HEK293T (cell line): ENCODE measurements around the gene COBLL1.

Experiments
- CTCF ChIA-PET: fragments of 350-600 bp; formaldehyde crosslinking; extraction: SDS; loops from one replicate; lab custom pipeline; 2021; ENCODE audit warnings: antibody characterized with exemption, inconsistent platforms; lab: Yijun Ruan, JAX
- POLR2A ChIA-PET: fragments of 350-600 bp; formaldehyde crosslinking; extraction: SDS; loops from one replicate; lab custom pipeline; 2020; ENCODE audit warnings: antibody characterized with exemption, inconsistent platforms; lab: Yijun Ruan, JAX
- DNase-seq: peaks from one replicate; pipeline ENCODE4 v3.0.0; 2012; ENCODE audit warnings: mixed read lengths; ENCODE audit errors: extremely low spot score
- ARNT ChIP-seq: fragments of 450-650 bp; IDR thresholded peaks from 2 replicates; pipeline ENCODE4 v1.6.1; 2017; ENCODE audit warnings: mild to moderate bottlenecking
- BHLHE40 ChIP-seq: fragments of 450-650 bp; IDR thresholded peaks from 2 replicates; pipeline ENCODE4 v1.6.1; 2016; ENCODE audit warnings: mild to moderate bottlenecking, moderate library complexity, borderline replicate concordance
- CTBP1 ChIP-seq: fragments of 450-650 bp; IDR thresholded peaks from 2 replicates; pipeline ENCODE4 v1.6.1; 2016; ENCODE audit warnings: borderline replicate concordance
- ELF4 ChIP-seq: fragments of 450-650 bp; IDR thresholded peaks from 2 replicates; pipeline ENCODE4 v1.6.1; 2017; ENCODE audit warnings: antibody characterized with exemption
- FOXA1 ChIP-seq: fragments of 450-650 bp; IDR thresholded peaks from 2 replicates; pipeline ENCODE4 v1.6.1; 2016; ENCODE audit warnings: mild to moderate bottlenecking
- FOXK2 ChIP-seq: fragments of 450-650 bp; IDR thresholded peaks from 2 replicates; pipeline ENCODE4 v1.6.1; 2016; ENCODE audit warnings: mild to moderate bottlenecking
- FOXM1 ChIP-seq: fragments of 450-650 bp; IDR thresholded peaks from 2 replicates; pipeline ENCODE4 v1.6.1; 2017; ENCODE audit warnings: mild to moderate bottlenecking, borderline replicate concordance
- HDGF ChIP-seq: fragments of 450-650 bp; IDR thresholded peaks from 2 replicates; pipeline ENCODE4 v1.6.1; 2017; ENCODE audit warnings: antibody characterized with exemption, borderline replicate concordance
- L3MBTL2 ChIP-seq: fragments of 450-650 bp; conservative IDR thresholded peaks from 2 replicates; pipeline ENCODE4 v1.6.1; 2016; ENCODE audit warnings: mild to moderate bottlenecking
- LEF1 ChIP-seq: fragments of 450-650 bp; IDR thresholded peaks from 2 replicates; pipeline ENCODE4 v1.6.1; 2017; ENCODE audit warnings: mild to moderate bottlenecking, borderline replicate concordance
- NFRKB ChIP-seq: fragments of 450-650 bp; IDR thresholded peaks from 2 replicates; pipeline ENCODE4 v1.6.1; 2016; ENCODE audit warnings: mild to moderate bottlenecking, moderate library complexity
- SP1 ChIP-seq: fragments of 450-650 bp; IDR thresholded peaks from 2 replicates; pipeline ENCODE4 v1.6.1; 2017
- SUZ12 ChIP-seq: fragments of 450-650 bp; IDR thresholded peaks from 2 replicates; pipeline ENCODE4 v1.6.1; 2016; ENCODE audit warnings: mild to moderate bottlenecking
- TARDBP ChIP-seq: fragments of 450-650 bp; IDR thresholded peaks from 2 replicates; pipeline ENCODE4 v1.6.1; 2016
- ZNF384 ChIP-seq: fragments of 450-650 bp; IDR thresholded peaks from 2 replicates; pipeline ENCODE4 v1.6.1; 2016
- TF ChIP-seq, protein P1 (sequence below): fragments of 450-650 bp; IDR thresholded peaks from 2 replicates; pipeline ENCODE4 v1.6.1; 2016

The COBLL1 gene

DNA sequence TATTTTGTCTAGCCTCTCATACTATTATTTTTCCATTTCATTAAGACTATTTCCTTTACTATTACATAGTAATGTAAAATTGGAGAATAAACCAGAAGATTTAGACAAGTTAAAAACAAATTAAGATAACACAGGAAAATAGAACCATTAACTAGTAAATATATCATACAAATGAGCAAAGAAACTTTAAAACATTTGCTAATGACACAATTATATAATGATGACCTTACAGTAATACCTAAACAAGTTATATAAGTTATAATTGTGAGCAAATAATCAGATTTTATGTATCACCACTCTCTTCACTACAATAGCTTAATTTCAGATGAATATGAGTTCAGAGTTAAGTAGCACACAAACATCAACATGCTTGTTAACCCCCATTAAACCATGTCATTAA, 147.8 kb downstream of the COBLL1 start:
- ChIA-PET CTCF (interaction anchor here (1.0 kb wide), 1 partner anchor 9 kb away, joined by 3 read pairs; no protein-coding TSS in a partner anchor), POLR2A (no interaction called here)
- DNase-seq = no peak
- TF ChIP-seq LEF1 (no peak), NFRKB (no peak), BHLHE40 (no peak), ELF4 (no peak), HDGF (no peak), FOXM1 (no peak), SP1 (no peak), SUZ12 (no peak), ZNF384 (no peak), TARDBP (no peak), CTBP1 (no peak), FOXK2 (no peak)

DNA sequence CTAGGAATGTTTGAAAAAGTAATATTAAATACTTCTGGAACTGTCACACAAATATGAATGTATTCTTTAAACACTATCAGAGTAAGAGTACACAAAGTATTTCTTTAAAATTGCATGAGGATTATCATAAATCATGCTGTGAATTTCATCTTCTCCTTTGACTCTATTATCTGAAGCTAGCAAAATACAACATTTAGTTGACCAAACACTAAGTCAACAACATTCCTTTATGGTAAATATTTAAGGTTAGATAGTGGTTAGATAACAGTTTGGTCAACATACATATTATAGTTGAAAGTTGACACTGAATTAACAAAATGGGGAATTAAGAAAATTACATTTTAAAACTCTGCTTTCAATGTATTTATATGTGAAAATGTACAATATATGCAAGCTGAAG, 148.2 kb downstream of the COBLL1 start:
- CTCF ChIA-PET = no interaction called here
- POLR2A ChIA-PET = no interaction called here
- TF ChIP-seq LEF1 (no peak), ZNF384 (no peak), SP1 (no peak), BHLHE40 (no peak), ELF4 (no peak), CTBP1 (no peak), FOXK2 (no peak), L3MBTL2 (no peak), TARDBP (no peak), FOXM1 (no peak), HDGF (no peak), SUZ12 (no peak), FOXA1 (no peak)
- TF ChIP-seq, protein P1, sequence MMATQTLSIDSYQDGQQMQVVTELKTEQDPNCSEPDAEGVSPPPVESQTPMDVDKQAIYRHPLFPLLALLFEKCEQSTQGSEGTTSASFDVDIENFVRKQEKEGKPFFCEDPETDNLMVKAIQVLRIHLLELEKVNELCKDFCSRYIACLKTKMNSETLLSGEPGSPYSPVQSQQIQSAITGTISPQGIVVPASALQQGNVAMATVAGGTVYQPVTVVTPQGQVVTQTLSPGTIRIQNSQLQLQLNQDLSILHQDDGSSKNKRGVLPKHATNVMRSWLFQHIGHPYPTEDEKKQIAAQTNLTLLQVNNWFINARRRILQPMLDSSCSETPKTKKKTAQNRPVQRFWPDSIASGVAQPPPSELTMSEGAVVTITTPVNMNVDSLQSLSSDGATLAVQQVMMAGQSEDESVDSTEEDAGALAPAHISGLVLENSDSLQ = no peak
- no peak for DNase-seq

DNA sequence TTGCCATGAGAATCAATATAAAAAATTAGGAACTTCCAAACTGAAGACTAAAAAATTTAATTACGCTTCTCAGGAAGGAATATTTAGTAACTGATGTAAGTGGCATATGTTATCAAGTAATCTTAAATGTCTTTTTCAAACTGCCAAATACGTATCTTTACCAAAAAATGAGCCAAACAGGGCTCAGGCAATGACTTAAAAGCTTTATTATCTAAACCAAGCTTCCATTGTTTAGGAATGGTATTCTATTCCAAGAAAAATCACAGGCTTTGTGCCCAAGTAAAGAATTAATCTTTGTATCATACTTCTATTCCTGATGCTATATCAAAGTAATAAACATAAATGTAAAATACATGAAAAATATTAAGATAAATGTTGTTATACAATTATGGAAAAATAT, 148.7 kb downstream of the COBLL1 start:
- DNase-seq = no peak
- POLR2A ChIA-PET = no interaction called here
- CTCF ChIA-PET = no interaction called here
- no peak for TF ChIP-seq TARDBP
- TF ChIP-seq ARNT = no peak
- TF ChIP-seq FOXA1 = no peak
- no peak for TF ChIP-seq BHLHE40
- TF ChIP-seq NFRKB = no peak
- no peak for TF ChIP-seq ELF4
- no peak for TF ChIP-seq FOXK2
- no peak for TF ChIP-seq ZNF384
- TF ChIP-seq HDGF = no peak
- TF ChIP-seq L3MBTL2 = no peak
- TF ChIP-seq FOXM1 = no peak
- no peak for TF ChIP-seq LEF1
- TF ChIP-seq SUZ12 = no peak

GRCh38 chr2:164692114-164692513, 149.5 kb downstream of the COBLL1 start:
- no peak for DNase-seq
- CTCF ChIA-PET = no interaction called here
- POLR2A ChIA-PET = no interaction called here
- TF ChIP-seq TARDBP (no peak), ELF4 (no peak), SP1 (no peak), ARNT (no peak)

- TF ChIP-seq, protein P1 = no peak
- TF ChIP-seq SP1 (no peak), ZNF384 (no peak), ARNT (no peak), ELF4 (no peak)
- ChIA-PET CTCF (no interaction called here), POLR2A (no interaction called here)
- no peak for DNase-seq
Observed at GRCh38 chr2:164691346-164691887, 150.2 kb downstream of the COBLL1 start.

GRCh38 chr2:164690361-164690760, 151.3 kb downstream of the COBLL1 start:
- POLR2A ChIA-PET = no interaction called here
- TF ChIP-seq FOXA1 = no peak
- no peak for TF ChIP-seq NFRKB
- no peak for TF ChIP-seq LEF1
- no peak for TF ChIP-seq TARDBP
- no peak for TF ChIP-seq L3MBTL2
- TF ChIP-seq ELF4 = no peak
- TF ChIP-seq FOXM1 = no peak
- no peak for TF ChIP-seq FOXK2
- TF ChIP-seq HDGF = no peak
- no peak for TF ChIP-seq SUZ12
- TF ChIP-seq CTBP1 = no peak
- no peak for TF ChIP-seq ZNF384
- no peak for TF ChIP-seq BHLHE40
- CTCF ChIA-PET = no interaction called here
- DNase-seq = no peak

DNA sequence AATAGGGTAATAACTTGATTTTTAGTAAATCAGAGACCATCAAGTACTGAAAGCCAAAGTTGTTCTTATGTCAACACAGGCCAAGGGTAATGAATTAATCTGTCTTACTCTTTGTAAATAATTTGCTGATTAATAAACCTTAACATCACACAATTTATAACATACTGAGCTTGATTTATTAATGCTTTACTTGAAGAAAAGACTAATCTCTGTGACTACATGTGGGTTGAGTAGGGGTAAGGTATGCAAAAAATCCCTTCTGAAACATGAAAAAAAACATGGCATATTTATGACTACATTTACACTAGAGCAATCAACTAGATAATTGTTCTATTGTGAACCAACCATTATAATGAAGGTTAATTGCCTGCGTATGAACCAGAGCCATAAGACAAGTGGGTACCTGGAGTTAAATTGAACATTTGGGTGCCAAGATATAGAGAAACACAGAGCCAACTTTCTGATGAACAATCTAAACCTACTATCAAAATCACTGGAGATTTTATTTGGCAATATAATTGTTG, 152.7 kb downstream of the COBLL1 start:
- ChIA-PET CTCF (interaction anchor here (0.6 kb wide), 1 partner anchor 145 kb away, joined by 3 read pairs; no protein-coding TSS in a partner anchor), POLR2A (no interaction called here)
- DNase-seq = no peak
- TF ChIP-seq, protein P1 = no peak
- TF ChIP-seq CTBP1 (no peak), L3MBTL2 (no peak), ELF4 (no peak), HDGF (no peak), LEF1 (no peak), FOXK2 (no peak), FOXA1 (no peak), ZNF384 (no peak), NFRKB (no peak), SUZ12 (no peak), TARDBP (no peak)
